Measurements from ENCODE around the gene LSS.

LSS gene

DNA sequence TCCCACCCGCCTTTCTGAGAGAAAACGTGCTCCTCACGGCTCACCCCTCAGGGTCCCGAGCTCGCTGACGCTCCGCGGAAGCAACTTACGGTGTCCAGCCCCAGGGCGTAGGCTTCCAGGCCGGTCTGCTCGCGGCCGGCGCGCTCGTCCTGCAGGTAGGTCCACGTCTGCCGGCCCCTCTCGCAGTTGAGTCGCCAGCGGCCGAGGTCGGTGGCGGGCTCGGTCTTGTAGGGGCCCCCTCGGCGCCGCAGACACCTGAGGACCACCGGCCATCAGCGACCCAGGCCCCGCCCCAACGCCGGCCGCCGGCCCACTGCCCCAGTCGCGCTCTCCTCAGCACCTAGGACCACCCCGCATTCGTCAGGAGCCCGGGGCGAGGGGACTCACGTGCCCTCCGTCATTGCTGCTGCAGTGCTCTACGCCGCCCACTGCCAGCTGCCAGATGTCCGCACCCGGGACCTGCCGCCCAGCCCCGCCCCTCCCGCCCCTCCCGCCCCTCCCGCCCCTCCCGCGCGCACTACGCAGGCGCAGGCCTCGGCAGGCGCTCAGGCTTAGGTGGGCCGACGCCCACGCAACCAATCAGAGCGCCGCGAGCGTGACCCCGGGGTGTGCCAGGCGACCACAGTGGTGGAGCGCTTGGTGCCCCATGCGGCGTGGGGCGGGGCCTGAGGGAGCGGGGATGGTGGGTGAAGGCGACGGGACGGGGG lies at the start of gene LSS:
LSS (minus strand) TSS at position 430 of the 707 bp plus-strand sequence; CDS start at position 401, 29 bp downstream.
- peak; percentile 99 for DNase-seq

DNA sequence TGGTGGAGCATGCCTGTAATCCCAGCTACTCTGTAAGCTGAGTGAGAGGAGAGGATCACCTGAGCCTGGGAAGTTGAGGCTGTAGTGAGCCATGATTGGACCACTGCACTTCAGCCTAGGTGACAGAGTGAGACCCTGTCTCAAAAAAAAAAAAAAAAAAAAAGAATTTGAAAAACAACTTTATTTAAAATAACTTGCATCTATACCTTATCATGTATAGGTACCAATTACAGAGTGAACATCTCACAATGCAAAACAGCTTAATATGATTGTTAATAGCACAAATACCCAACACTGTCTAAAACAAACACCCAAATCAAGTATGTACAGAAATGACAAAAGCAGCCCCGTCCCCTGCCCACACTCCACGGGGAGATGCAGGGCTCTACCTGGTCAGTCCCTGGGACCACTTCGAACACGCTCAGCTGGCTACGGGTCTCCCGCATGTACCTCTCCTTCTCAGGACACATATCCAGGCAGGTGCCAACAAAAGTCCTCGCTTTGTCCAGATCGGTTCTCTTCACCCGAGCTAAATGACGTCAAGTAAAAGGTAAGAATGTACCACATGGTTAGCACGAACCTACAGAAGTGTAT lies 46.3 kb upstream of the LSS start:
- DNase-seq, result no peak

DNA sequence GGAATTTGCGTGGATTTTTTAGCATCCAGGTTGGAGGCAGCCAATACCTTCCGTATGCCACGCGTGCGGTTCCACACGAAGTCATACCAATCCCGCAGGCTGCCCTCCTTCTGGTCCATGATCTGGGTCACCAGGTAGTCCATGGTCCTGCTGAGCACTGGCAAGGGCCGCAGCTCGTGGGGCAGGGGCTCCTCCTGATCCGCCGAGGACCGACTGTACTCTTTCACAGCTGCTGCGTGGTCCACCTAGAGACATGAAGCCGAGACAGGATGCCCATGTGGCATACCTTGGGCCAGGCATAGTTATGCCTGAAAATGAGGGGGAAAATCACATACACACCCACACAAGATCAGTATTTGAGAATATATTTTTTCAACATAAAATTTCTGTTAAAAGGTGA lies 44.8 kb upstream of the LSS start:
- DNase-seq, result no peak

DNA sequence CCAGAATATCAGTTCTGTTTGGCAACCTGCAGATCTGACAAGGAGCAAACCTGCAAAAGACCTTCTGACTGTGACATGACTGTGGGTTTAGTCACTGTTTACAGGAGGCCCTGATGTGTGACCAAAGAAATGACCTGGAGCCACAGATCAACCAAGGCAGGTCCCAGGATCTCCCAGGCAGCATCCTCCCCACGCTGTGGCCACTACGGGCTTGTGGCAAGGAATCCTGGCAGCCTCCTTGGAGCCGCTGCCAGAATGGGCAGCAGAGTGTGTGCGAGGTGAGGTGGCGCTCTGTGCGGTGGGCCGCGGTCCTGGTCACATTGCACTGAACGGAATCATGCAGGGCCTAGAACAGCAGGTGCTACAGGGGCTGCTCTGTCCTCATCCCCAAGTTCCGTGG lies 40.9 kb upstream of the LSS start:
- no peak for DNase-seq

DNA sequence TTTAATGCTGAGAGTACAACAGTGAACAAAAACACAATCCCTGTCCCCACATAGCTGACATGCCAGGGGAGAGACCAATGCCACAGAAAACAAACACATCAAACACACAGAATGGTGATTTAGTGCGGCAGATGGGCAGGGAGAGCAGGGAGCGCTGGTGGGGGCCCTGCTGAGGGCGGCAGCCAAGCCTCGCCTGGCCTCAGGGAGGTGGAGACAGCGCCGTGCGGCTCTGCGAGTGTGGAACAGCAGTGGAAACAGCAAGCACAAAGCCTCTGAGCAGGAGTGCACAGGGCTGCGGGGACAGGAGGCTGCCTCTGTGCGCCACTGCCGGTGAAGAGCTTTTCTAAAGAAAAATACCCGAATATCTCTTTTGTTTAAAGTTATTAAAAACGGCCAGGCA lies 39.8 kb upstream of the LSS start:
- DNase-seq, result no peak

DNA sequence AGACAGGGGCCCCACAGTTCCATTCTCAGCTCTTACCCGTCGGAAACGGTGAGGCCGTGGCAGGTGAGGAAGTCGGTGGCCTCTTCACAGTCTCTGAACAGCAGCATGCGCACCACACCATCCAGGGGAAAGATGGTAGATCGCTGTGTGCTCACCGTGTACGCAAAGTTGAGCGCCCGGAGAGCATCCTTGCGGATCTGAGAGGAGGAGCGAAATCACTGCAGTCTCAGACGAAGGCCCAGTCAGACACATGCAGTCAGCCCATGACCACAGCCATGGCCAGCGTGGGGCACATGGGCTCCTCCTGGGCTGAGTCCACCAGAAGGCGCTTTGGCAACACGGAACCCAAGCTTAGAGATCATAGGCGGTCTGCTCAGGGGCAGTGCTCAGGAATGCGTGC lies 38.4 kb upstream of the LSS start:
- DNase-seq, result no peak

DNA sequence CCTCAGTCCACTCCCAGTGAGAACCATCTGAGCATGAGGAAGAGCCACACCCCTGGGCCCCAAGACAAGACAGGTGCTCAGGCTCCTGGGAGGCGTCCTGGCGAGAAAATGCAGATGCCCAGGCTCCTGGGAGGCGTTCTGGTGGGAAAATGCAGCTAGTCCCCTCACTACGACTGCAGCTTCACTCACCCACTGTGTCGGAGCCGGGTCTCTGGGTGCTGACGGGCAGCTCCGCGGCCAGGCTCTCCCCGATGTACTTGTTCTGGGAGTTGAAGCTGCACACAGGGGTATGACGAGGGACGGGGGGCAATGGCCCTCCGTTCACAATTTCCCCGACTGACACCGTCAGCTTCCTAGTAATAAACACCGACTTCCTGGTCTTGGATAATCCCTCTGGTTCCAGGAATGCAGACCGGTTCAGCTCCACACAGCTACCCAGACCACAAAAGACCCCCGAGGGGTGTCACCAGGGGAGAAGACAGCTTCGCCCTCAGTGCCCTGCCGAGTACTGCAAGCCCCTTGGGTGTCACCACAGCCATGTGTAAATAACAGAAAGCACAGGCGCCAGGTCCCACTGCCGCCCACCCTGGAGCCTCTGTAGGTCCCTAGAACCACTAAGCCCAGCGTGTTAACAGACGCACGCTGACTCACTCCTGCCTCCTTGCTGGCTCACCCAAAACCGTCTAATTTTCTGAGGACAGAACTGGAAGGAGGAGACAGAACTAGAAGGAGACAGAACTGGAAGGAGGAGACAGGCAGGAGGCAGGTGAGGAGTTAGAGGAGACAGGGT lies 37.4 kb upstream of the LSS start:
- DNase-seq, result no peak

DNA sequence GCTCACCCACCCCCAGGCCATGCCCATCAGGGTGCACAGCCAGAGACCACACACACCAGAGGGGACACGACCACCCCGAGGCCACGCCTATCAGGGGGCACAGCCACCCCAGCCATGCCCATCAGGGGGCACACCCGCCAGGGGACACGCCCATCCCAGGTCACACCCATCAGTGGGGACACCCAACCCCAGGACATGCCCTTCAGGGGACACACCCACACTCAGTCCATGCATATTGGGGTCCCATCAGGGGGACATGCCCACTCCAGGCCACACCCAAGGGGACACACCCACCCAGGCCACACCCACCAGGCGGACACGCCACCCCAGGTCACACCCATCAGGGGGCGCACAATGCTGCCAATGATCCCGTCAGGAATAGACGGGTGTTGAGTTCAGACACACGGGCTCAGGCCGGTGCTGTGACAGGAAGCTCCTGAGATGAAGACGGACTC lies 36.1 kb upstream of the LSS start:
- DNase-seq, result no peak

DNA sequence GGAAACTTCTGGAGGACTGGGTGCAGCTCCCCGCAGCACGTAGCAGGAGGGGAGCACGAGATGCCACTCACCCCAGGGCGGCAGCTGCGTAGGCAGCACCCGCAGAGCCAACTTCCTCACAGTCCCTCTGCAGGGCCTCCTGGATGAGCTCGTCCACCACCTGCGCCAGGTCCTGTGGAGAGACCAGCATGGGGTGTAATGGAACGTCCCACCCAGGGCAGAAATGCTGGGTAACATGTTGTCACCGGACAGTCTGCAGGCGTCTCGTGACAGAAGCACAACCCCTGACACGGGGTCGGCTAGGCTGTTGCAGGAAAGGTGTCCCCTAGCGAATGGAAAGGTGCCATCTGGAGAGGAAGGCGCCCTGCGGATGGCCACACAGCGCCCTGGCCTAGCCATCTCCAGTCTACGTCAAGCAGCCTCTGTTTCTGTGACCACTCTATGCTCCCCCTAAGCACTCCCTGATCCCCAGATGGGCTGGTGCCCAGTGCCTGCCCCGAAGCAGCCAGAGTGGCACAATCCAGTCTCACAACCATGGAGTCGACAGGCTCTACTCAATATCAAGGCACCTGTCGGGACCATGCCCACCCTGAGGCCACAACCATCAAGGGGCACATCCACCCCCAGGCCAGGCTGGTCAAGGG lies 35.6 kb upstream of the LSS start:
- DNase-seq, result no peak

DNA sequence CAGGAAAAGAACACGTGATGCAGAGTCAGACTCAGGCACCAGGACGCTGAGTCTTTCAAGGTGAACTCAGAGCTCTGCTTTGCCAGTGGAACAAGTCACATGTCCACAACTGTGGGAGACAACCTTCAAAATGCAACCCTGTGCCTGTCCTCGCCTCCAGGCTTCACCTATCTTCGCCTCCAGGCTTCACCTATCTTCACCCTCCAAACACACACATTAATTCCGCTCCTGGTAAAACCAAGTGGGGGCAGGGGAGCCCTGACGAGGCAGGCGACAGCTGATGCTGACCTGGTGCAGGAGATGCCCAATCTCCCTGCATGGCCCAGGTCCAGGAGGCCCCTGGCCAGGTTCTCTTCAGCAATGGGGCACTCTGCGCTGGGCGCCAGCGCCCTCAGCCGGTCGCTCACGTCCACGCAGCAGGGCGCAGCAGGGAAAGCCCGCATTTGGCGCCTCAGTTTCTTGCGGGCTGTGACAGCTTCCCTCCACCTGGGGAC lies 28.0 kb upstream of the LSS start:
- DNase-seq, result no peak

DNA sequence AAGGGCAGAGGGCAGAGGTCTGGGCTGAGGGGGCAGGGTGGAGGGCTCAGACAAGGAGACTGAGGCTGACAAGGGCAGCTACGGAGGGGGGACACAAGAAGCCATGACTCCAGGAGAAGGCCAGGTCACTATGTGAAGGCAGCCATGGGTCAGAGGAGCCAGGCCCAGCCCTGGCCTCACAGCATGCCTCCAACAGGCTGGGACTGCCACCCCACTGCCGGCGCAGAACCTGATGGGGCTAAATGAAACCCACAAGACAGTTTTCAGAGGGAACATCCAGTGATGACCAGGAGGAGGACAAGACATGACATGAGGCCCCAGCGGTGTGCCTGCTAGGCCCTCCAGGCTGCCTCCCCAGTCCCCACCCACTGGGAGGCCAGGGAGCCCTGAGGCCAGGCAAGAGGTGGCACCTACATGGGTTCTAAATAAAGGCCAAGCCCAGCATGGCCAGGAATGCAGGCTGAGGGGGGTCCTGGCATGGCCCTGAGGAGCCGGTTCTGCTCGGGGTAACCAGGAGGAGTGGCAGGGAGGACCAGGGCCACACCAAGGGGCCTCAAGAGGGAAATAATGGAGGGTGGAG lies 27.3 kb upstream of the LSS start:
- DNase-seq, result no peak

DNA sequence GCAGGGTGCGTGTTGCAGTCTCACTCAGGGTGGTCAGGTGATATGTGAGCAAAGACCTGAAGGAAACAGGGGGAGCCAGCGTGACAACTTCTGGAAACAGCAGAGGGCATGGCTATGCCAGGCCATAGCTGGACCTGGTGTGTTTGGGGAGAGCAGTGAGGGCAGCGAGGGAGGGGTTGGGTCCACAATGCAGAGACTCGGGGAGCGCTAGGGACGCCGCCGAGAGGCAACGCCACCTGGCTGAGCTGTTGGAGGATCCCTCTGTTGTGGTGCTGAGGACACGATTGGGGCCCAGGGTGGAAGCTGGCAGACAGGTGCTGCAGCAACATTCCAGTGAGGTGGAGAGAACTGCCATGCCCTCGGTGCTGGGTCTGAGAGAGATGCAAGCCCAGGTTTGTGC lies 26.6 kb upstream of the LSS start:
- DNase-seq, result no peak

DNA sequence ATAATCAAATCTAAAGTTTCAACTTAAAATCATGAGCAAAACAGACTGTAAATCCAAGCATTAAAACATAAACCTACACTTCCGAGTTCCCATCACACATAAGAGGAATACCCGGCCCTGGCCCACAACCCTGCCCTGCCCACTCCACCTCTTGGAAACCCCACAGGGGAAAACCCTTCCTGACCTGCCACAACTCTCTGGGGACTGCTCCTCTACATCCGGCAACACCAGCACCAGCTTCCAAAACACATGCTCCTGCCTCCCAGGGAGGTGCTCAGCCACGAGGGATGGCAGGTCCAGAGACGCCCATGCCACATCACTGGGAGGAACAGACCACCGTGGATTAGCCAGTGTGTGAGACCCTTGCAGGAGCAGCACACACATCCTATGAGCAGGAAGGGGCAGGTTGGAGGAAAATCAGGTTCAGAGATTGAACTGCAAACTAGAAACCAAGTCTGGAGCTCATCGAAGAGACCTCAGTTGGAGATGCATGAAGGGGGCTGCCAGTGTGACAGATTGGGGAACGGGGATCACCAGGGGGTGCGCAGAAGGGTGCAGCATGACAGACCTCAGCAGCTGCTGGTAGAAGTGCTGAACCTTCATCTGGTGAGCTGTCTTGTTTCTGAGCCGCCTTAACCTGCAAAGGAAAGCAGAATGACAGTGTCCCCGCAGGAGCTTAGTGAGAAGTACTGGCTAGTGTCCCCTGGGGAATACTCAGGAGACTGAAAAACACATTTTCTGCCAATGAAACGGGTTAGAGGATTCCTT lies 25.8 kb upstream of the LSS start:
- DNase-seq, result no peak

DNA sequence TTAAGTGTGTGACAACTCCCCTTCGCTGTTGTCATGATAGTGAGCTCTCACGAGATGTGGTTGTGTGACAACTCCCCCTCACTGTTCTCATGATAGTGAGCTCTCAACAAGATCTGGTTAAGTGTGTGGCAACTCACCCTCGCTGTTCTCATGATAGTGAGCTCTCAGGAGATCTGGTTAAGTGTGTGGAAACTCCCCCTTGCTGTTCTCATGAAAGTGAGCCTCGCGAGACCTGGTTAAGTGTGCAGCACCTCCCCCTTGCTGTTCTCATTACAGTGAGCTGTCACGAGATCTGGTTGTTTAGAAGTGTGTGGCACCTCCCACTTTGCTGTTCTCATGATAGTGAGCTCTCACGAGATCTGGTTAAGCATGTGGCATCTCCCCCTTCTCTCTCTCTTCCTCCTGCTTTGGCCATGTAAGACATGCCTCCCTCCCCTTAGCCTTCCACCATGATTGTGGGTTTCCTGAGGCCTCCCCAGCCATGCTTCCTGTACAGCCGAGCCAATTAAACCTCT lies 25.1 kb upstream of the LSS start:
- DNase-seq, result peak; percentile 61

DNA sequence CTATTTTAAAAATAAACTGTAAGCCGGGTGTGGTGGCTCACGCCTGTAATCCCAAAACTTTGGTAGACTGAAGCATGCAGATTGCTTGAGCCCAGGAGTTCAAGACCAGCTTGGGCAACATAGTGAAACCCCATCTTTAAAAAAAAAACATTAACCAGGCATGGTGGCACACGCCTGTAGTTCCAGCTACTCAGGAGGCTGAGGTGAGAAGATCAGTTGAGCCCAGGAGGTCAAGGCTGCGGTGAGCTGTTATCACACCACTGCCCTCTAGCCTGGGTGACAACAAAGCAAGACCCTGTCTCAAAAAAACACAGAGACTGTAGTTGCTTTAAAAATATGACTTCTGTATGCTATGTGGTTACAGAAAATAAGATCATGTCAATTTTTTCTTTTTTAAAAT lies 24.3 kb upstream of the LSS start:
- DNase-seq, result no peak

DNA sequence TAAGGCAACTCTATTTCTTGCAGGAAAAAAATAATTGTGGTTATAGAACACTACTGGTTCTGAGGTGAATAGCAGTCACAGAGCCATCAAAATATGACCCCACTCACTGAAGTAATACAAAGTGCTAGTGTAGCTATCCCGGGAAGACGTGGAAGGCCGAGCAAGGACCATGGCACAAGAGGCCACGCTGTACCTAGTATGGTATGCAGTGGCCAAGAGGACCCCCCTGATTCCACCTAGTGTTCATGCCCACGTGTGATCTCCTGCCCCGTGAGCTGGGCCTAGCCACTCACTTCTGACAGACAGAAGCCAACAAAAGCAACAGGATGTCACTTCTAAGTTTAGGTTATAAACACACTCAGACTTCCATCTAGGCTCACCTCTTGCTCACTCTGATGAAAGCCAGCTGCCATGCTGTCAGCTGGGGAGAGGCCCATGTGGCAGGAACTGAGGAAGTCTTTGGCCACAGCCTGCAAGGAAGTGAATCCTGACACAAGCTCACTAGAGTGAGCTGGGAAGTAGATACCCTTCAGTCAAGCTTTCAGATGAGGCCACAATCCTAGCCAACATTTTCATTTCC lies 21.7 kb upstream of the LSS start:
- no peak for DNase-seq

DNA sequence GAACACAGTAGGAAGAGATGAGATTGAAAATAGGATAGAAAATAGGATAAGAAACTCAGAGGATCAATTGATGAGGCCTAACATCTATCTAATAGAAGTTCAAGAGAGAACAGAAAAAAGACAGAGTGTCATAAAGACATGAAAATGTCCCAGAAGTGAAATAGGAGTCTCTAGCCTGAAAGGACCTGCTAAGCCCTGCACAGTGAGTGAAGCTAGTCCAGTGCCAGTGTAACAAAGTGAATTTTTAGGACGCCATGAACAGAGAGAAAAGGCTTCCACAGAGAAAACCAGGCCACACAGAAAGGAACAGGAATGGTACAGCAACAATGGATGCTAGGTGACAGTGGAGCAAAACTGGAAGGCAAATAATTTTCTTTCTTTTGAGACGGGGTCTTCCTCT lies 20.3 kb upstream of the LSS start:
- no peak for DNase-seq

DNA sequence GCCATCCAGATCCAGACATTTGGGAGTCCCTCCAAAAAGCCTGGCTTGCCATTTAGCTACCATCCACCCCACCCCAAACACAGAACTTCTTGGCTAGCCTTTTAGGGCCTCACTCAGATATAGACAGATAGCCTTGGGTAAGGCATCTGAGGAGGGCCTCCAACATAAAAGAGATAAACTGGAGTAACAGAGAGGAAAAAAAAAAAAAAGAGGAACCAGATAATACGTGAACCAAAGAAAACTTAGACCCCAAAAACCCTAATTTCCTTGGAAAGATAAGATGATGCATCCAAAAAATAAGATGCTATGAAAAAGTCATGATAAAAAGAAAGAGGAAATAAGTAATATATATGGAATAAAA lies 19.8 kb upstream of the LSS start:
- no peak for DNase-seq

DNA sequence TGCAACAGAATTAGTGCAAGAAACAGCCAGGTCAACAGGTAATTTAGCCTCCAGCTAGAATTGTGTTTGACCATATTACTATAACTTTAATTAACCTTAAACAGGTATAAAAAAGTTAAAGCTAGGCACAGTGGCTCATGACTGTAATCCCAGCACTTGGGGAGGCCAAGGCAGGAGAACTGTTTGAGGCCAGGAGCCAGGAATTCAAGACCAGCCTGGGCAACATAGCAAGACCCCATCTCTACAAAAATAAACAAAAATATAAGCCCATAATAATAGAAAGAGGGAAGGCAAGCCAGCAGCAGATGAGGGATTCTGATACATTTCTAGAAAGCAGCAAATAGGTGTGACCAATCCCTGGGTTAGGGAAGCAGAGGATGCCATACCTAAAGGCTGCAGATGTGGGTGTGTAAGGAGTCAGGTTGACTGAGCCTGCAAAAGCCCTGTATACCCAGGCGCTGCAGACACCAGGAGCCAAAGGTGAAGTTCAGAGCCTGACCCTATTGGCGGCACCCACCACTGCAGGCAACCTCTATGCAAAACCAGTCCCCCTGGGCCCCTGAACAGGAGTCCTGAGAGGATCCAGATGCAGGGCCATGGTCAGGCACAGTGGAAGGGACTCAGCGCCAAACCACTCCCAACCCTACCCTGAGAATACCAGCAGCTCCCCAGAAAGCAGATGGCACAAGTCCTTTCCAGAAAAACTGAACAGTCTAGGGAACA lies 19.3 kb upstream of the LSS start:
- no peak for DNase-seq

DNA sequence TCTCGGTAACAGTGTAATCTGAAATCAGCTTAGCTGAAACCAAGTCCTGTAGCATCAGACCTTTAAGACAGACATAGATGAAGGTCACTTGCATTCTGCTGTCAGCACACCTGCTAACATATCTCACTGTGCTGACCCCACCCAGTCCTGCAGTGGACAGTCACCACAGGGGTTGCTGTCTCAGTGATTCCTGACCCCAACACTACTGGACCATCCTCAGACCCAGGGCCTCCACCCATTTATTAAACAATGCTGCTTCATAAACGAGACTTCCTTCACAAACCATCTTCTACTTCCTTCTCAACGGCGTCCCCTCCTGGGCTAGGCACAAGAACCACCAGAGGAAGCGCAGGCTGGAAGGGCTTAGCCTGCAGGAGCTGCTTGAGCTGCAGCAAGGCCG lies 17.8 kb upstream of the LSS start:
- no peak for DNase-seq

Data from CD4-positive, alpha-beta T cell treated with Interleukin-12 subunit alpha and Interleukin-12 subunit beta, for 1 hour (primary cell).